ENCODE results near the gene LSM3. TPM values are rescaled to one million over a fixed set of nuclear protein-coding genes. Genes with fewer than 3 reads are reported as not detected.

The LSM3 gene
- total and polyA plus RNA-seq, 9 of the 15 experiments (the other 6 are each of a cell fraction or from before 2014, with no cell fraction given) = 33.8 to 203 (median 61.2) TPM

GRCh38 chr3:14178247-14179113, at the start of gene LSM3, which contains the start of gene XPC (continued):
- peak; percentile 28 for TF ChIP-seq ATF1 (CRISPR knock-in tag; IDR thresholded peaks at IDR 0.05)
- peak; percentile 95 for TF ChIP-seq ATF1 (tag; IDR thresholded peaks at IDR 0.05)
- TF ChIP-seq, protein P1, sequence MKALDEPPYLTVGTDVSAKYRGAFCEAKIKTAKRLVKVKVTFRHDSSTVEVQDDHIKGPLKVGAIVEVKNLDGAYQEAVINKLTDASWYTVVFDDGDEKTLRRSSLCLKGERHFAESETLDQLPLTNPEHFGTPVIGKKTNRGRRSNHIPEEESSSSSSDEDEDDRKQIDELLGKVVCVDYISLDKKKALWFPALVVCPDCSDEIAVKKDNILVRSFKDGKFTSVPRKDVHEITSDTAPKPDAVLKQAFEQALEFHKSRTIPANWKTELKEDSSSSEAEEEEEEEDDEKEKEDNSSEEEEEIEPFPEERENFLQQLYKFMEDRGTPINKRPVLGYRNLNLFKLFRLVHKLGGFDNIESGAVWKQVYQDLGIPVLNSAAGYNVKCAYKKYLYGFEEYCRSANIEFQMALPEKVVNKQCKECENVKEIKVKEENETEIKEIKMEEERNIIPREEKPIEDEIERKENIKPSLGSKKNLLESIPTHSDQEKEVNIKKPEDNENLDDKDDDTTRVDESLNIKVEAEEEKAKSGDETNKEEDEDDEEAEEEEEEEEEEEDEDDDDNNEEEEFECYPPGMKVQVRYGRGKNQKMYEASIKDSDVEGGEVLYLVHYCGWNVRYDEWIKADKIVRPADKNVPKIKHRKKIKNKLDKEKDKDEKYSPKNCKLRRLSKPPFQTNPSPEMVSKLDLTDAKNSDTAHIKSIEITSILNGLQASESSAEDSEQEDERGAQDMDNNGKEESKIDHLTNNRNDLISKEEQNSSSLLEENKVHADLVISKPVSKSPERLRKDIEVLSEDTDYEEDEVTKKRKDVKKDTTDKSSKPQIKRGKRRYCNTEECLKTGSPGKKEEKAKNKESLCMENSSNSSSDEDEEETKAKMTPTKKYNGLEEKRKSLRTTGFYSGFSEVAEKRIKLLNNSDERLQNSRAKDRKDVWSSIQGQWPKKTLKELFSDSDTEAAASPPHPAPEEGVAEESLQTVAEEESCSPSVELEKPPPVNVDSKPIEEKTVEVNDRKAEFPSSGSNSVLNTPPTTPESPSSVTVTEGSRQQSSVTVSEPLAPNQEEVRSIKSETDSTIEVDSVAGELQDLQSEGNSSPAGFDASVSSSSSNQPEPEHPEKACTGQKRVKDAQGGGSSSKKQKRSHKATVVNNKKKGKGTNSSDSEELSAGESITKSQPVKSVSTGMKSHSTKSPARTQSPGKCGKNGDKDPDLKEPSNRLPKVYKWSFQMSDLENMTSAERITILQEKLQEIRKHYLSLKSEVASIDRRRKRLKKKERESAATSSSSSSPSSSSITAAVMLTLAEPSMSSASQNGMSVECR (CRISPR knock-in tag; IDR thresholded peaks at IDR 0.05) = peak; percentile 91
- peak; percentile 70 for TF ChIP-seq KLF13 (tag; IDR thresholded peaks at IDR 0.05; ENCODE audit: borderline replicate concordance, low read depth)
- TF ChIP-seq SPI1 (IDR thresholded peaks at IDR 0.05; ENCODE audit: borderline replicate concordance, low read depth, low read length) = no peak
- TF ChIP-seq, protein P2, sequence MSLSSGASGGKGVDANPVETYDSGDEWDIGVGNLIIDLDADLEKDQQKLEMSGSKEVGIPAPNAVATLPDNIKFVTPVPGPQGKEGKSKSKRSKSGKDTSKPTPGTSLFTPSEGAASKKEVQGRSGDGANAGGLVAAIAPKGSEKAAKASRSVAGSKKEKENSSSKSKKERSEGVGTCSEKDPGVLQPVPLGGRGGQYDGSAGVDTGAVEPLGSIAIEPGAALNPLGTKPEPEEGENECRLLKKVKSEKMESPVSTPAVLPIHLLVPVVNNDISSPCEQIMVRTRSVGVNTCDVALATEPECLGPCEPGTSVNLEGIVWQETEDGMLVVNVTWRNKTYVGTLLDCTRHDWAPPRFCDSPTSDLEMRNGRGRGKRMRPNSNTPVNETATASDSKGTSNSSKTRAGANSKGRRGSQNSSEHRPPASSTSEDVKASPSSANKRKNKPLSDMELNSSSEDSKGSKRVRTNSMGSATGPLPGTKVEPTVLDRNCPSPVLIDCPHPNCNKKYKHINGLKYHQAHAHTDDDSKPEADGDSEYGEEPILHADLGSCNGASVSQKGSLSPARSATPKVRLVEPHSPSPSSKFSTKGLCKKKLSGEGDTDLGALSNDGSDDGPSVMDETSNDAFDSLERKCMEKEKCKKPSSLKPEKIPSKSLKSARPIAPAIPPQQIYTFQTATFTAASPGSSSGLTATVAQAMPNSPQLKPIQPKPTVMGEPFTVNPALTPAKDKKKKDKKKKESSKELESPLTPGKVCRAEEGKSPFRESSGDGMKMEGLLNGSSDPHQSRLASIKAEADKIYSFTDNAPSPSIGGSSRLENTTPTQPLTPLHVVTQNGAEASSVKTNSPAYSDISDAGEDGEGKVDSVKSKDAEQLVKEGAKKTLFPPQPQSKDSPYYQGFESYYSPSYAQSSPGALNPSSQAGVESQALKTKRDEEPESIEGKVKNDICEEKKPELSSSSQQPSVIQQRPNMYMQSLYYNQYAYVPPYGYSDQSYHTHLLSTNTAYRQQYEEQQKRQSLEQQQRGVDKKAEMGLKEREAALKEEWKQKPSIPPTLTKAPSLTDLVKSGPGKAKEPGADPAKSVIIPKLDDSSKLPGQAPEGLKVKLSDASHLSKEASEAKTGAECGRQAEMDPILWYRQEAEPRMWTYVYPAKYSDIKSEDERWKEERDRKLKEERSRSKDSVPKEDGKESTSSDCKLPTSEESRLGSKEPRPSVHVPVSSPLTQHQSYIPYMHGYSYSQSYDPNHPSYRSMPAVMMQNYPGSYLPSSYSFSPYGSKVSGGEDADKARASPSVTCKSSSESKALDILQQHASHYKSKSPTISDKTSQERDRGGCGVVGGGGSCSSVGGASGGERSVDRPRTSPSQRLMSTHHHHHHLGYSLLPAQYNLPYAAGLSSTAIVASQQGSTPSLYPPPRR (CRISPR knock-in tag; IDR thresholded peaks at IDR 0.05; ENCODE audit: borderline replicate concordance) = peak; percentile 94; the same call in 1 of the 2 replicates
- no peak for TF ChIP-seq BRF1 (IDR thresholded peaks at IDR 0.05; ENCODE audit: borderline replicate concordance, extremely low read depth, insufficient read length)
- TF ChIP-seq POLR2B (IDR thresholded peaks at IDR 0.05; ENCODE audit: low read depth, partially characterized antibody) = peak; percentile 97
- TF ChIP-seq SAFB (IDR thresholded peaks at IDR 0.05; ENCODE audit: borderline replicate concordance, low read depth, low read length) = peak; percentile 89
- no peak for TF ChIP-seq KLF6 (CRISPR knock-in tag; IDR thresholded peaks at IDR 0.05; ENCODE audit: borderline replicate concordance)
- TF ChIP-seq, protein P3, sequence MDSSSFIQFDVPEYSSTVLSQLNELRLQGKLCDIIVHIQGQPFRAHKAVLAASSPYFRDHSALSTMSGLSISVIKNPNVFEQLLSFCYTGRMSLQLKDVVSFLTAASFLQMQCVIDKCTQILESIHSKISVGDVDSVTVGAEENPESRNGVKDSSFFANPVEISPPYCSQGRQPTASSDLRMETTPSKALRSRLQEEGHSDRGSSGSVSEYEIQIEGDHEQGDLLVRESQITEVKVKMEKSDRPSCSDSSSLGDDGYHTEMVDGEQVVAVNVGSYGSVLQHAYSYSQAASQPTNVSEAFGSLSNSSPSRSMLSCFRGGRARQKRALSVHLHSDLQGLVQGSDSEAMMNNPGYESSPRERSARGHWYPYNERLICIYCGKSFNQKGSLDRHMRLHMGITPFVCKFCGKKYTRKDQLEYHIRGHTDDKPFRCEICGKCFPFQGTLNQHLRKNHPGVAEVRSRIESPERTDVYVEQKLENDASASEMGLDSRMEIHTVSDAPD (CRISPR knock-in tag; IDR thresholded peaks at IDR 0.05) = no peak
- TF ChIP-seq EZH2 (IDR thresholded peaks at IDR 0.05; ENCODE audit: borderline replicate concordance, low read depth, low read length) = no peak
- TF ChIP-seq SMARCE1 (IDR thresholded peaks at IDR 0.05) = no peak
- no peak for TF ChIP-seq ZNF239 (CRISPR knock-in tag; IDR thresholded peaks at IDR 0.05)

Measured in K562 (cell line).